ENCODE measurements around the gene AQP5. TPM values are rescaled to one million over a fixed set of nuclear protein-coding genes. Genes with fewer than 3 reads are reported as not detected.

AQP5 gene
- total RNA-seq, 4 donors from 2014 or later: 0.21 TPM; not detected in 3

- no peak overlapping the region for H3K4me3 ChIP-seq
- no peak overlapping the region for H3K27ac ChIP-seq
- no peaks in the 10 kb centered on the region for H3K9me3 ChIP-seq
- no peaks in the 10 kb centered on the region for H3K36me3 ChIP-seq
- no peak for TF ChIP-seq EP300 (IDR thresholded peaks at IDR 0.05)
- no peak for TF ChIP-seq POLR2A (IDR thresholded peaks at IDR 0.05)
- TF ChIP-seq CTCF (IDR thresholded peaks at IDR 0.05): no peak
- DNase-seq (ENCODE audit: low spot score in 2 of 2): no peak
- H3K27me3 ChIP-seq: peaks cover 0 to 57% of the 10 kb centered on the region in 2 donors
- peaks cover 0 to 3% (median 0%) of the 10 kb centered on the region in 4 donors for H3K4me1 ChIP-seq
- WGBS, 2 donors: 77 to 81% methylated on average over 21 of the region's 21 CpGs
Observed at GRCh38 chr12:49953961-49954846, 7.5 kb upstream of the AQP5 start.

DNA sequence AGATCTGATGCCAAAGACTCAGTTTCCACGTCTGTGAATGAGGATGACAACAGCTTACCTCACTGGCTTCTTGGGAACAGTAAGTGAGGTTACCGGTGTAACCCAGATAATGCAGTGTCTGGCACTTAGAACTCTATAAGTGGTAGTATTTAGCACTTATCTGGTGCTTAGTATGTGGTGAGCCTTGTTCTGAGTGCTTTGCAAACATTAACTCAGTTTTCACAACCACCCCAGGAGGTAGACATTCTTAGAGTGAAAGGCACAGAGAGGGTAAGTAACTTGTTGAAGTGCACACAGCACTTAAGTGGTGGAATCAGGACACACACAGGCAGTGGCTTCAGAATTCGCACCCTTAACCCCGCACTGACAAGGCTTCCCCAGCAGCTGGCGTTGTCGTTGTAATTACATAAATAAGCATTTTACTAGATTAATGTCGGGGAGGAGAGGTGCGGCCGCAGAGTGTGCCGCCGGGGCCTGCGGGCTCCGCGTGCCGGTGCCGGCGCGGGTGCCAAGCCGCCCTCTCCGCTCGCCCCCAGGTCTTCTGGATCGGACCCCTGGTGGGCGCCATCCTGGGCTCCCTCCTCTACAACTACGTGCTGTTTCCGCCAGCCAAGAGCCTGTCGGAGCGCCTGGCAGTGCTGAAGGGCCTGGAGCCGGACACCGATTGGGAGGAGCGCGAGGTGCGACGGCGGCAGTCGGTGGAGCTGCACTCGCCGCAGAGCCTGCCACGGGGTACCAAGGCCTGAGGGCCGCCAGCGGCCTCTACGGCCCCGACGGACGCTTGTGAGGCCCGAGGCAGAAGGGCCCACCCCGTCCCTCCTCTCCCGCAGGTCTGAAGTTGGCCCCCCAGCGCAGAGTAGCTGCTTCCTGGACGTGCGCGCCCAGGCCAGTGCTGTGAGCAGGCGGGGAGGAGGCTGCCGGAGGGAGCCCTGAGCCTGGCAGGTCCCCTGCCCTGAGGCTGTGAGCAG, 6.5 kb upstream of the AQP5 start:
- Histone ChIP-seq H3K36me3 (no peaks in the 10 kb centered on the region), H3K4me1 (peaks cover 0 to 12% (median under 1%) of the 10 kb centered on the region in 4 donors), H3K27ac (no peak overlapping the region), H3K9me3 (no peaks in the 10 kb centered on the region), H3K27me3 (peaks cover 0 to 63% of the 10 kb centered on the region in 2 donors), H3K4me3 (no peak overlapping the region)
- WGBS, 2 donors: 39 to 40% methylated on average over 34 to 48 of the region's 53 CpGs
- no peak for DNase-seq (ENCODE audit: low spot score in 2 of 2)
- TF ChIP-seq POLR2A (IDR thresholded peaks at IDR 0.05) (no peak), EP300 (IDR thresholded peaks at IDR 0.05) (no peak), CTCF (IDR thresholded peaks at IDR 0.05) (no peak)

GRCh38 chr12:49955899-49956662, 5.6 kb upstream of the AQP5 start:
- Histone ChIP-seq H3K27me3 (peaks cover 0 to 72% of the 10 kb centered on the region in 2 donors), H3K4me1 (peaks cover 0 to 22% (median 2%) of the 10 kb centered on the region in 4 donors), H3K36me3 (no peaks in the 10 kb centered on the region), H3K9me3 (no peaks in the 10 kb centered on the region), H3K27ac (no peak overlapping the region), H3K4me3 (no peak overlapping the region)
- no peak for DNase-seq (ENCODE audit: low spot score in 2 of 2)
- WGBS, 2 donors: 61 to 70% methylated on average over 11 to 13 of the region's 13 CpGs
- TF ChIP-seq POLR2A (IDR thresholded peaks at IDR 0.05): no peak

- Histone ChIP-seq H3K27ac (no peak overlapping the region), H3K36me3 (no peaks in the 10 kb centered on the region), H3K4me1 (peaks cover 0 to 26% (median 6%) of the 10 kb centered on the region in 4 donors), H3K9me3 (no peaks in the 10 kb centered on the region), H3K27me3 (peaks cover 0 to 75% of the 10 kb centered on the region in 2 donors), H3K4me3 (no peak overlapping the region)
- no peak for DNase-seq (ENCODE audit: low spot score in 2 of 2)
- TF ChIP-seq POLR2A (IDR thresholded peaks at IDR 0.05): no peak
- no peak for TF ChIP-seq CTCF (IDR thresholded peaks at IDR 0.05)
- no peak for TF ChIP-seq EP300 (IDR thresholded peaks at IDR 0.05)
- WGBS, 2 donors: 90 to 91% methylated on average over 6 of the region's 6 CpGs
Observed at GRCh38 chr12:49956663-49957569, 4.8 kb upstream of the AQP5 start.
